ENCODE results near the gene FAM9C.

DNA sequence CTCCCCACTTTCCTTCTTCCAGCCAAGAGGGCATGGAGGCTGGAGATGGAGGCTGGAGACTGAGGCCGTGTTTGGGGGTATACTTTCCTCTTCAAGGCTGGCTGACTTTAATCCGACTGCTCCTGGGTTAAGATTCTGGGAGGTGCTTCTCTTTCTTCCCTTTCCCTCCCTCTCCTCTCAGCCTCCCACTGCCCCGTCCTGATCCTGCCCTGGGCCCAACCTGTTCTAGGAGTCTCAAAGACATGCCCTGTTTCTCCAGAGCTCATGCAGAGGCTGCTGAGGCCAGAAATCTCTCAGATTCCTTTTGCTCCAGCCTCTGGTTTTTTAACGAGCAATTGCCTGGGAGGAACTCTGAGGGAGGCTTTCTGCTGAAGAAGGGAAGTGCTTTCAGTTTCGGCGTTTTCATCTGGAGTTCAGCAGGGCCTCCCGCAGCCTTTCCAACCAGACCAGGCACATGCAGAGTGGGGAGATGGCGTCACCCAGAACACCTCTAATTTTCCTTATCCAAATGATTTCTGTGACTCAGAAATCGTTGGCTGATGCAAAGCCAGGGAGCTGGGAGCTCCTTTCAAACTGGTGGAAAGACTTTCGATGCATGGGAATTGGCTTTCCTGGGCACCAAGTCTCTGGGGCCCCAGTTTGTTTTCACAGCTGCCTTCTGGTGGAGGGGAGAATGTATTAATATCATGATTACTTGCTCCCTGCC, 34.5 kb upstream of the FAM9C start:
- TF ChIP-seq, protein P1, sequence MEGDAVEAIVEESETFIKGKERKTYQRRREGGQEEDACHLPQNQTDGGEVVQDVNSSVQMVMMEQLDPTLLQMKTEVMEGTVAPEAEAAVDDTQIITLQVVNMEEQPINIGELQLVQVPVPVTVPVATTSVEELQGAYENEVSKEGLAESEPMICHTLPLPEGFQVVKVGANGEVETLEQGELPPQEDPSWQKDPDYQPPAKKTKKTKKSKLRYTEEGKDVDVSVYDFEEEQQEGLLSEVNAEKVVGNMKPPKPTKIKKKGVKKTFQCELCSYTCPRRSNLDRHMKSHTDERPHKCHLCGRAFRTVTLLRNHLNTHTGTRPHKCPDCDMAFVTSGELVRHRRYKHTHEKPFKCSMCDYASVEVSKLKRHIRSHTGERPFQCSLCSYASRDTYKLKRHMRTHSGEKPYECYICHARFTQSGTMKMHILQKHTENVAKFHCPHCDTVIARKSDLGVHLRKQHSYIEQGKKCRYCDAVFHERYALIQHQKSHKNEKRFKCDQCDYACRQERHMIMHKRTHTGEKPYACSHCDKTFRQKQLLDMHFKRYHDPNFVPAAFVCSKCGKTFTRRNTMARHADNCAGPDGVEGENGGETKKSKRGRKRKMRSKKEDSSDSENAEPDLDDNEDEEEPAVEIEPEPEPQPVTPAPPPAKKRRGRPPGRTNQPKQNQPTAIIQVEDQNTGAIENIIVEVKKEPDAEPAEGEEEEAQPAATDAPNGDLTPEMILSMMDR (conservative IDR thresholded peaks at IDR 0.05 in 1 of 2, IDR thresholded peaks at IDR 0.05 in 1 of 2; ENCODE audit: low read depth in 1 of 2, low read length in 2 of 2), result no peak
- no peak for TF ChIP-seq EZH2 (IDR thresholded peaks at IDR 0.05; ENCODE audit: low read length, missing control alignments)

Data from fibroblast of lung (primary cell).